ENCODE measurements around the gene IL31. TPM values are rescaled to one million over a fixed set of nuclear protein-coding genes. Genes with fewer than 3 reads are reported as not detected.

The IL31 gene
- total RNA-seq, 6 donors from 2014 or later, result not detected

DNA sequence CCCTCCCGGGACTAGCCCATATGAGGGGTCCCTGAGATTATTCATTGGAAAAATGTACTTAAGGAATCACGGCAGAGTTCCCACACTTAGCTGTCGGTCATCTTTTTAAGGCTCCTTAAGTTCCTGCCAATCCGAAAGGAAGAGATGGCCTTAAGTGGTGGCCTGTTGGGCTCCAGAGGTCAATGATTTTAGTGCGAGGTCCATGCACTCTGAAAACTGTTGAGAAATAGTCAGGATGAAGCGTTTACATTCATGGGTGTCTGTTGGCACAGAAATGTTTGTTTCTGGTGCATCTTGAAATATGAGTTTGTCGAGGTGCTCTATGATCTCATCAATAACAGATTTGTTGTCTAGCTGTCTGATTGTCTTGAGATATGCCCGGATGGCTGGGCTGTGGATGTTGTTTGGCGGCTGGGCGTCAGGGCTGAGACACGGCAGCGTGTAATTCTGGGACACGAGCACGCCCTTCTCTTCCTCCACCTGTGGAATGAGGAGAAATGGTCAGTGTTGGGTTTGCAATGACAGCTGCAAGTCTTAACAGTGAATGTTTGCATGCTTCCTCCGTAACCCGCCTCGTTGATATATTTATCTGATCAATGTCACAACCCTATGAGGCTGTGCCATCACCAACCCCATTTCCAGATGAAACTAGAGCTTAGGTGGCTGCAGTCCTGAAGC lies 1.6 kb downstream of the IL31 start:
- DNase-seq (no peak), ATAC-seq (ENCODE audit: low FRiP score in 2 of 2) (no peak)
- H3K4me3 ChIP-seq, result no peak overlapping the region
- H3K4me1 ChIP-seq, result no peaks in the 10 kb centered on the region
- no peaks in the 10 kb centered on the region for H3K9me3 ChIP-seq
- TF ChIP-seq POLR2A (IDR thresholded peaks at IDR 0.05) (no peak), EP300 (IDR thresholded peaks at IDR 0.05) (no peak), POLR2AphosphoS5 (IDR thresholded peaks at IDR 0.05) (no peak)
- TF ChIP-seq, protein P1, sequence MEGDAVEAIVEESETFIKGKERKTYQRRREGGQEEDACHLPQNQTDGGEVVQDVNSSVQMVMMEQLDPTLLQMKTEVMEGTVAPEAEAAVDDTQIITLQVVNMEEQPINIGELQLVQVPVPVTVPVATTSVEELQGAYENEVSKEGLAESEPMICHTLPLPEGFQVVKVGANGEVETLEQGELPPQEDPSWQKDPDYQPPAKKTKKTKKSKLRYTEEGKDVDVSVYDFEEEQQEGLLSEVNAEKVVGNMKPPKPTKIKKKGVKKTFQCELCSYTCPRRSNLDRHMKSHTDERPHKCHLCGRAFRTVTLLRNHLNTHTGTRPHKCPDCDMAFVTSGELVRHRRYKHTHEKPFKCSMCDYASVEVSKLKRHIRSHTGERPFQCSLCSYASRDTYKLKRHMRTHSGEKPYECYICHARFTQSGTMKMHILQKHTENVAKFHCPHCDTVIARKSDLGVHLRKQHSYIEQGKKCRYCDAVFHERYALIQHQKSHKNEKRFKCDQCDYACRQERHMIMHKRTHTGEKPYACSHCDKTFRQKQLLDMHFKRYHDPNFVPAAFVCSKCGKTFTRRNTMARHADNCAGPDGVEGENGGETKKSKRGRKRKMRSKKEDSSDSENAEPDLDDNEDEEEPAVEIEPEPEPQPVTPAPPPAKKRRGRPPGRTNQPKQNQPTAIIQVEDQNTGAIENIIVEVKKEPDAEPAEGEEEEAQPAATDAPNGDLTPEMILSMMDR (IDR thresholded peaks at IDR 0.05), result no peak
- 67 to 77% methylated on average over 17 of the region's 17 CpGs for WGBS, 2 donors
- H3K27me3 ChIP-seq, result no peaks in the 10 kb centered on the region
- H3K36me3 ChIP-seq, result no peaks in the 10 kb centered on the region
- H3K27ac ChIP-seq, result no peak overlapping the region

DNA sequence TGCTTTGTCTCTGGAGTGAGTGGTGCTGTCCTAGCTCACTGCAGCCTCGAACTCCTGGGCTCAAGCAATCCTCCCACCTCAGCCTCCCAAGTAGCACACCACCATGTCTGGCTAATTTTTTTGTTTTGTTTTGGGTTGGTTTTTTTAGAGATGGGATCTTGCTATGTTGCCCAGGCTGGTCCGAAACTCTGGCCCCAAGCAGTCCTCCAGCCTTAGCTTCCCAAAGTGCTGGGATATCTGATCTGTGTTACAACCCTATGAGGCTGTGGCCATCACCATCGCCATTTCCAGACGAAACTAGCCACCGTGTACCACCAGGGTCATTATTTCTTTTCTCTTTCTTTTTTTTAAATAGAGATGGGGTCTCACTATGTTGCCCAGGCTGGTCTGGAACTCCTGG lies 2.6 kb downstream of the IL31 start:
- ATAC-seq (ENCODE audit: low FRiP score in 2 of 2), result no peak
- H3K4me3 ChIP-seq, result no peak overlapping the region
- WGBS, 2 donors, result 86% methylated on average over 5 of the region's 5 CpGs

DNA sequence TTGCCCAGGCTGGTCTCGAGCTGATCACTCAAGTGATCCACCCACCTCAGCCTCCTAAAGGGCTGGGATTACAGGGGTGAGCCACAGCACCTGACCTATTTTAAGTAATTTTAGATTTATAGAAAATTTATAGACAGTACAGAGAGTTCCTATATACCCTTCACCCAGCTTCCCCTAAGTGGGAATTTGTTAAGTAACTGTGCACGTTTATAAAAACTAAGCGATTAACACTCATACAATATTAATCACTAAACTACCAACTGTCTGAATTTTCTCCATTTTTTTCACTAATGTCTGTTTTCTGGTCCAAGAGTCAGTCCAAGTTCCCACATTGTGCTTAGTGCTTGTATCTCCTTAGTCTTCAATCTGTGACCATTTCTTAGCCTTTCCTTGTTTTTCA lies 5.5 kb downstream of the IL31 start:
- DNase-seq, result no peak
- WGBS, 2 donors, result 91 to 97% methylated on average over 3 of the region's 3 CpGs
- Histone ChIP-seq H3K9me3 (no peaks in the 10 kb centered on the region), H3K27ac (no peak overlapping the region), H3K36me3 (no peaks in the 10 kb centered on the region), H3K4me3 (no peak overlapping the region), H3K27me3 (no peaks in the 10 kb centered on the region), H3K4me1 (no peaks in the 10 kb centered on the region)
- no peak for ATAC-seq (ENCODE audit: low FRiP score in 2 of 2)
- TF ChIP-seq EP300 (IDR thresholded peaks at IDR 0.05) (no peak), POLR2AphosphoS5 (IDR thresholded peaks at IDR 0.05) (no peak), POLR2A (IDR thresholded peaks at IDR 0.05) (no peak)
- TF ChIP-seq, protein P1 (IDR thresholded peaks at IDR 0.05), result no peak

More for the DNA sequence above, 2.6 kb downstream of the IL31 start:
- Histone ChIP-seq H3K36me3 (no peaks in the 10 kb centered on the region), H3K27ac (no peak overlapping the region), H3K4me1 (no peaks in the 10 kb centered on the region), H3K9me3 (no peaks in the 10 kb centered on the region), H3K27me3 (no peaks in the 10 kb centered on the region)
- DNase-seq, result no peak
- TF ChIP-seq EP300 (IDR thresholded peaks at IDR 0.05) (no peak), POLR2A (IDR thresholded peaks at IDR 0.05) (no peak), POLR2AphosphoS5 (IDR thresholded peaks at IDR 0.05) (no peak)
- TF ChIP-seq, protein P1 (IDR thresholded peaks at IDR 0.05), result no peak

DNA sequence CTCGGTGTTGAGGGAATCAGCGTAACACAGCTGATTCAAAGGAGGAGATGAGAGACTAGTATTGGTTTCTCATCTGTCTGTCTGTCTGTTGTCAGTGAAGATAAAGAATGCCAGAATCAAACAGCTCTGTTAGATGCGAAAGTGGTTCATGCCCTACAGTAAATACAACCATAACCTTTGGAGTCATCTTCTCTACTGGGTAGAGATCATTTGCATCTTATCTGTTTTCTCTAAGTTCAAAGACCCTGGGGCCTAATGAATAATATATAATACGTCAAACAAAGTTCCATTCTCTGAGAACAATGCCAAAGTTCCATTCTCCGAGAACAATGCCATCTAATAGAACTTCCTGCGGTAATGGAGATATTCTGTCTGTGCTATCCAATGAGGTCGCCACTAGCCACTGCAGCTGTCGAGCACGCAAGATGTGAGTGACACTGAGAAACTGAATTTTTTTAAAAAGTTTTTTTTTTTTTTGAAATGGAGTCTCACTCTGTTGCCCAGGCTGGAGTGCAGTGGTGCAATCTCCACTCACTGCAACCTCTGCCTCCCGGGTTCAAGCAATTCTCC lies 6.6 kb downstream of the IL31 start:
- TF ChIP-seq EP300 (IDR thresholded peaks at IDR 0.05) (no peak), POLR2A (IDR thresholded peaks at IDR 0.05) (no peak), POLR2AphosphoS5 (IDR thresholded peaks at IDR 0.05) (no peak)
- TF ChIP-seq, protein P1 (IDR thresholded peaks at IDR 0.05), result no peak
- DNase-seq (no peak), ATAC-seq (ENCODE audit: low FRiP score in 2 of 2) (no peak)
- no peak overlapping the region for H3K27ac ChIP-seq
- 75 to 82% methylated on average over 10 of the region's 10 CpGs for WGBS, 2 donors
- no peaks in the 10 kb centered on the region for H3K27me3 ChIP-seq
- H3K9me3 ChIP-seq, result no peaks in the 10 kb centered on the region
- no peaks in the 10 kb centered on the region for H3K4me1 ChIP-seq
- no peak overlapping the region for H3K4me3 ChIP-seq
- H3K36me3 ChIP-seq, result no peaks in the 10 kb centered on the region

All from upper lobe of left lung (tissue), 6 donors.